Dedifferentiated amniotic fluid mesenchymal stem cell (primary cell): ENCODE results near the gene PTRH2.

Experiments used
- DNase-seq: peaks from one replicate; pipeline ENCODE4 v3.0.0-alpha.2; 2016; ENCODE audit errors: extremely low spot score

The PTRH2 gene

GRCh38 chr17:59719526-59719925 is 12.3 kb upstream of the PTRH2 start:
- no peak for DNase-seq

- DNase-seq, result no peak
These were observed 9.2 kb upstream of the PTRH2 start for GRCh38 chr17:59716427-59716826.

- no peak for DNase-seq
These were observed 7.0 kb upstream of the PTRH2 start for GRCh38 chr17:59714255-59714654.

GRCh38 chr17:59712862-59713261 is 5.6 kb upstream of the PTRH2 start:
- DNase-seq, result no peak

GRCh38 chr17:59711936-59712335 is 4.7 kb upstream of the PTRH2 start:
- no peak for DNase-seq

GRCh38 chr17:59707971-59708430 is 771 bp upstream of the PTRH2 start:
- DNase-seq, result peak; percentile 15

GRCh38 chr17:59702304-59702703 is 4.9 kb downstream of the PTRH2 start:
- DNase-seq, result no peak

GRCh38 chr17:59699786-59700185 is 7.4 kb downstream of the PTRH2 start:
- no peak for DNase-seq

GRCh38 chr17:59699218-59699617 is 8.0 kb downstream of the PTRH2 start:
- no peak for DNase-seq

- DNase-seq, result no peak
These were observed 9.1 kb downstream of the PTRH2 start for GRCh38 chr17:59698143-59698542.

GRCh38 chr17:59696682-59697277 is 10.4 kb downstream of the PTRH2 start:
- DNase-seq, result no peak

GRCh38 chr17:59695945-59696681 is 11.1 kb downstream of the PTRH2 start:
- peak; percentile 68 for DNase-seq

- DNase-seq, result no peak
These were observed 12.9 kb downstream of the PTRH2 start for GRCh38 chr17:59694344-59694743.

GRCh38 chr17:59693582-59693981 is 13.6 kb downstream of the PTRH2 start:
- DNase-seq, result no peak

GRCh38 chr17:59688496-59688895 is 18.7 kb downstream of the PTRH2 start:
- no peak for DNase-seq

- no peak for DNase-seq
These were observed 19.2 kb downstream of the PTRH2 start for GRCh38 chr17:59688008-59688407.

GRCh38 chr17:59684967-59685366 is 22.3 kb downstream of the PTRH2 start:
- no peak for DNase-seq

- DNase-seq, result no peak
These were observed 23.9 kb downstream of the PTRH2 start for GRCh38 chr17:59683283-59683682.

GRCh38 chr17:59680314-59680713 is 26.9 kb downstream of the PTRH2 start:
- no peak for DNase-seq

GRCh38 chr17:59678918-59679317 is 28.3 kb downstream of the PTRH2 start:
- no peak for DNase-seq

GRCh38 chr17:59676716-59677115 is 30.5 kb downstream of the PTRH2 start:
- DNase-seq, result no peak

- no peak for DNase-seq
These were observed 32.0 kb downstream of the PTRH2 start for GRCh38 chr17:59675231-59675630.

- no peak for DNase-seq
These were observed 35.8 kb downstream of the PTRH2 start for GRCh38 chr17:59671386-59671785.

- no peak for DNase-seq
These were observed 37.3 kb downstream of the PTRH2 start for GRCh38 chr17:59669944-59670343.
